ENCODE measurements around the gene TBXAS1.

The TBXAS1 gene

GRCh38 chr7:139808846-139809442 lies 20.1 kb upstream of the TBXAS1 start:
- Histone ChIP-seq H3K79me2 (ENCODE audit: low read length) (no peaks in the 10 kb centered on the region), H3K4me3 (ENCODE audit: low read length) (no peak overlapping the region), H3K36me3 (replicated peaks; ENCODE audit: insufficient read depth, low read length) (no peaks in the 10 kb centered on the region), H3K9ac (ENCODE audit: low read length) (no peak overlapping the region), H3K4me2 (ENCODE audit: low read depth, low read length) (no peak overlapping the region), H3K9me2 (replicated peaks; ENCODE audit: insufficient read depth, low read length) (no peaks in the 10 kb centered on the region), H3K27ac (ENCODE audit: low read length) (no peak overlapping the region), H4K20me1 (ENCODE audit: insufficient read depth, low read length) (no peaks in the 10 kb centered on the region), H2AFZ (ENCODE audit: low read length) (no peak overlapping the region), H3K27me3 (replicated peaks; ENCODE audit: insufficient read depth, low read length) (no peaks in the 10 kb centered on the region), H3K9me3 (replicated peaks; ENCODE audit: insufficient read depth, low read length) (no peaks in the 10 kb centered on the region), H3F3A (ENCODE audit: insufficient read depth, low read length) (no peaks in the 10 kb centered on the region), H3K4me1 (ENCODE audit: low read length) (peaks cover 20% of the 10 kb centered on the region)
- no peak for DNase-seq
- TF ChIP-seq EZH2phosphoT487 (IDR thresholded peaks at IDR 0.05; ENCODE audit: low read length) = no peak

- Histone ChIP-seq H3K9me2 (replicated peaks; ENCODE audit: insufficient read depth, low read length) (no peaks in the 10 kb centered on the region), H2AFZ (ENCODE audit: low read length) (peak overlapping the region; percentile 26), H3K9me3 (replicated peaks; ENCODE audit: insufficient read depth, low read length) (no peaks in the 10 kb centered on the region), H3K79me2 (ENCODE audit: low read length) (no peaks in the 10 kb centered on the region), H3K4me3 (ENCODE audit: low read length) (no peak overlapping the region), H3K36me3 (replicated peaks; ENCODE audit: insufficient read depth, low read length) (no peaks in the 10 kb centered on the region), H3K4me2 (ENCODE audit: low read depth, low read length) (peak overlapping the region; percentile 10), H3K9ac (ENCODE audit: low read length) (no peak overlapping the region), H3F3A (ENCODE audit: insufficient read depth, low read length) (no peaks in the 10 kb centered on the region), H3K27ac (ENCODE audit: low read length) (peak overlapping the region; percentile 16; the same call in 1 of the 2 replicates), H4K20me1 (ENCODE audit: insufficient read depth, low read length) (no peaks in the 10 kb centered on the region), H3K4me1 (ENCODE audit: low read length) (peaks cover 20% of the 10 kb centered on the region), H3K27me3 (replicated peaks; ENCODE audit: insufficient read depth, low read length) (no peaks in the 10 kb centered on the region)
- peak; percentile 83 for DNase-seq
- TF ChIP-seq EZH2 (optimal IDR thresholded peaks at IDR 0.05; ENCODE audit: low read depth, low read length) (no peak), EZH2phosphoT487 (IDR thresholded peaks at IDR 0.05; ENCODE audit: low read length) (no peak), CTCF (IDR thresholded peaks at IDR 0.05; ENCODE audit: low read length) (no peak)
Measured at GRCh38 chr7:139811066-139811465, 18.0 kb upstream of the TBXAS1 start.

- Histone ChIP-seq H3F3A (ENCODE audit: insufficient read depth, low read length) (no peaks in the 10 kb centered on the region), H2AFZ (ENCODE audit: low read length) (no peak overlapping the region), H3K4me3 (ENCODE audit: low read length) (no peak overlapping the region), H3K9me3 (replicated peaks; ENCODE audit: insufficient read depth, low read length) (no peaks in the 10 kb centered on the region), H3K9me2 (replicated peaks; ENCODE audit: insufficient read depth, low read length) (no peaks in the 10 kb centered on the region), H3K27ac (ENCODE audit: low read length) (no peak overlapping the region), H3K4me2 (ENCODE audit: low read depth, low read length) (no peak overlapping the region), H3K4me1 (ENCODE audit: low read length) (peaks cover 20% of the 10 kb centered on the region), H3K9ac (ENCODE audit: low read length) (no peak overlapping the region), H3K36me3 (replicated peaks; ENCODE audit: insufficient read depth, low read length) (no peaks in the 10 kb centered on the region), H4K20me1 (ENCODE audit: insufficient read depth, low read length) (no peaks in the 10 kb centered on the region), H3K27me3 (replicated peaks; ENCODE audit: insufficient read depth, low read length) (no peaks in the 10 kb centered on the region), H3K79me2 (ENCODE audit: low read length) (no peaks in the 10 kb centered on the region)
- no peak for DNase-seq
- TF ChIP-seq CTCF (IDR thresholded peaks at IDR 0.05; ENCODE audit: low read length) = no peak
- no peak for TF ChIP-seq EZH2phosphoT487 (IDR thresholded peaks at IDR 0.05; ENCODE audit: low read length)
Measured at GRCh38 chr7:139813151-139813550, 15.9 kb upstream of the TBXAS1 start.

- Histone ChIP-seq H3K4me1 (ENCODE audit: low read length) (peaks cover 20% of the 10 kb centered on the region), H3K27me3 (replicated peaks; ENCODE audit: insufficient read depth, low read length) (no peaks in the 10 kb centered on the region), H3K9ac (ENCODE audit: low read length) (no peak overlapping the region), H4K20me1 (ENCODE audit: insufficient read depth, low read length) (no peaks in the 10 kb centered on the region), H3K36me3 (replicated peaks; ENCODE audit: insufficient read depth, low read length) (no peaks in the 10 kb centered on the region), H2AFZ (ENCODE audit: low read length) (no peak overlapping the region), H3K4me3 (ENCODE audit: low read length) (no peak overlapping the region), H3K9me2 (replicated peaks; ENCODE audit: insufficient read depth, low read length) (no peaks in the 10 kb centered on the region), H3K27ac (ENCODE audit: low read length) (no peak overlapping the region), H3K79me2 (ENCODE audit: low read length) (no peaks in the 10 kb centered on the region), H3K4me2 (ENCODE audit: low read depth, low read length) (no peak overlapping the region), H3F3A (ENCODE audit: insufficient read depth, low read length) (no peaks in the 10 kb centered on the region), H3K9me3 (replicated peaks; ENCODE audit: insufficient read depth, low read length) (no peaks in the 10 kb centered on the region)
- TF ChIP-seq CTCF (IDR thresholded peaks at IDR 0.05; ENCODE audit: low read length) = no peak
- TF ChIP-seq EZH2 (optimal IDR thresholded peaks at IDR 0.05; ENCODE audit: low read depth, low read length) = no peak
- no peak for TF ChIP-seq EZH2phosphoT487 (IDR thresholded peaks at IDR 0.05; ENCODE audit: low read length)
- no peak for DNase-seq
Measured at GRCh38 chr7:139813689-139814088, 15.4 kb upstream of the TBXAS1 start.
